H1 (cell line): ENCODE measurements around the gene GMCL1. TPM values are rescaled to one million over a fixed set of nuclear protein-coding genes. Genes with fewer than 3 reads are reported as not detected.

Source experiments
- BCL11A ChIP-seq, 2 experiments: IDR thresholded peaks; one replicate each; pipeline ENCODE4 v1.6.1; 2011; ENCODE audit warnings: low read depth in 2 of 2, low read length in 2 of 2, mild to moderate bottlenecking in 2 of 2
- E2F6 ChIP-seq: IDR thresholded peaks from 2 replicates; pipeline ENCODE4 v1.6.1; 2012; ENCODE audit warnings: inconsistent platforms
- JUN ChIP-seq: IDR thresholded peaks from 2 replicates; pipeline ENCODE4 v1.6.1; 2011; ENCODE audit warnings: low read depth, mild to moderate bottlenecking, improper control_type of control experiment, low read length
- POLR2A ChIP-seq, 2 experiments: IDR thresholded peaks; 1 replicate in 1 of 2; 2 replicates in 1 of 2; pipeline ENCODE4 v1.6.1; 2011; ENCODE audit warnings: low read depth in 2 of 2, low read length in 2 of 2, mild to moderate bottlenecking in 2 of 2; ENCODE audit errors: control extremely low read depth in 1 of 2
- RAD21 ChIP-seq, 2 experiments: IDR thresholded peaks in 1 of 2; conservative IDR thresholded peaks in 1 of 2; 2 replicates each; pipeline ENCODE4 v1.6.1; 2011; ENCODE audit warnings: low read depth in 2 of 2, low read length in 2 of 2, improper control_type of control experiment in 1 of 2, inconsistent platforms in 1 of 2, mild to moderate bottlenecking in 1 of 2, moderate library complexity in 1 of 2
- SAP30 ChIP-seq: fragments of 300-600 bp; sonication (generic); IDR thresholded peaks from 2 replicates; pipeline ENCODE4 v1.7.1; 2012; ENCODE audit warnings: low read length, moderate library complexity, mild to moderate bottlenecking, inconsistent platforms; ENCODE audit not compliant: insufficient read depth, insufficient replicate concordance
- polyA plus RNA-seq, 7 experiments: library from polyadenylated mRNA; depleted of rRNA in 3 of 7; stranded (reverse) in 5 of 7; unstranded in 2 of 7; fragments of >200 nt in 5 of 7; fragments of 200-250 nt in 2 of 7; gene quantifications; 1 replicate in 5 of 7; 2 replicates in 1 of 7; 4 replicates in 1 of 7; pipeline versions ENCODE4 v1.2.1 to v1.2.3, GENCODE V29; 2011 to 2013; ENCODE audit warnings: missing spikeins in 2 of 7, mixed read lengths in 2 of 7
- total RNA-seq: library from RNA; stranded (reverse); fragmentation: NEBNext Ultra II Directional; extraction: Animal tissue kit (Norgen Biotek cat#: 25700); gene quantifications from 2 replicates; pipeline ENCODE4 v1.2.1, GENCODE V29; 2021

GMCL1 gene
- total and polyA plus RNA-seq, 2 of the 8 experiments (the other 6 are each of a cell fraction or from before 2014, with no cell fraction given), result 6.5 to 21.9 TPM

- TF ChIP-seq RAD21 (IDR thresholded peaks at IDR 0.05 in 1 of 2, conservative IDR thresholded peaks at IDR 0.05 in 1 of 2; ENCODE audit: low read depth in 2 of 2, low read length in 2 of 2) (no peak), SAP30 (no peak), BCL11A (IDR thresholded peaks at IDR 0.05; ENCODE audit: low read depth in 2 of 2, low read length in 2 of 2) (no peak), E2F6 (no peak), JUN (no peak), POLR2A (IDR thresholded peaks at IDR 0.05; ENCODE audit: control extremely low read depth in 1 of 2, low read depth in 2 of 2, low read length in 2 of 2) (no peak)
Observed at GRCh38 chr2:69811591-69811990, 17.9 kb upstream of the GMCL1 start (continued).
